Measurements from ENCODE around the gene C1orf232.

Gene C1orf232

DNA sequence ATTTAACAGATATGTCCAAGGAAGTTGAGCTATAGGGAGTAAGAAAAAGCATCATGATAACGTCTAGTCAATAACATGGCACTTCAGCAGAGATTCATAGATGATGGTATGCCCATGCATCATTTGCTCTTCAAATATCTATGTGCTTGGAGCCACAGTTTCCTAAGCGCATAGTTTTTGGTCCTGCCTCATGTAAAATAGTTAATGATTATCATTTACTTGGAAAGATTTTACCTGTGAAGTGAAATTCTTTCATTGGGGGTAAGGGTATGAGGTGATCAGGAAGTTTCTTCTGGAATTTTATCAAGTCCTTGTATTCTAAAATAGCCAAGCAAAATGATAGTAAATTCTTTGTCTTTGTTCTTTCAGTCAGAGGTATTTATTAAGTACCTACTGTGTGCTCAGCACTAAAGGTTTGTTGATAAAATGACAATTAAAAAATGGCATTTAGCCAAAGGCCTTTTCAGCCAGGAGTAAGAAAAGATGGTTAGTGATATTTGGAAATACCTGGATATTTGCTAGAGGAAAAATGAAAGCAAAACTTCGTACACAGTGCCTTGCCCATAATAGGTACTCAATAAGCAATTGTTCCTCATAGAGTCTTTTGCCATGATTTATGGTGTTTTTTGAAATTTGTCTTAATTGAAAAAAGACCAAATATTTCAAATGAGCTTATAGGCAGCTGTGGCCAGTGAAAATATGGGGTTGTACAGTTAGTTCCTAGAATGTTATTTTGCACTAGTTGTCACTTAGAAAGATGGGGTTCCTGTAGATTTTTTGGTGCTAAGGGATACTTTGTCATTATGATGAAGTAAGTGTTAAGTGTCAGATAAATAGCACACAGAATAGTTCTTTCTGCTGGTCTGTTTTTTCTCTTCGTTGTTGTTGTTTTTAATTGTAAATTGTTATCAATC lies 44.1 kb downstream of the C1orf232 start:
- DNase-seq (ENCODE audit: low spot score): no peak

DNA sequence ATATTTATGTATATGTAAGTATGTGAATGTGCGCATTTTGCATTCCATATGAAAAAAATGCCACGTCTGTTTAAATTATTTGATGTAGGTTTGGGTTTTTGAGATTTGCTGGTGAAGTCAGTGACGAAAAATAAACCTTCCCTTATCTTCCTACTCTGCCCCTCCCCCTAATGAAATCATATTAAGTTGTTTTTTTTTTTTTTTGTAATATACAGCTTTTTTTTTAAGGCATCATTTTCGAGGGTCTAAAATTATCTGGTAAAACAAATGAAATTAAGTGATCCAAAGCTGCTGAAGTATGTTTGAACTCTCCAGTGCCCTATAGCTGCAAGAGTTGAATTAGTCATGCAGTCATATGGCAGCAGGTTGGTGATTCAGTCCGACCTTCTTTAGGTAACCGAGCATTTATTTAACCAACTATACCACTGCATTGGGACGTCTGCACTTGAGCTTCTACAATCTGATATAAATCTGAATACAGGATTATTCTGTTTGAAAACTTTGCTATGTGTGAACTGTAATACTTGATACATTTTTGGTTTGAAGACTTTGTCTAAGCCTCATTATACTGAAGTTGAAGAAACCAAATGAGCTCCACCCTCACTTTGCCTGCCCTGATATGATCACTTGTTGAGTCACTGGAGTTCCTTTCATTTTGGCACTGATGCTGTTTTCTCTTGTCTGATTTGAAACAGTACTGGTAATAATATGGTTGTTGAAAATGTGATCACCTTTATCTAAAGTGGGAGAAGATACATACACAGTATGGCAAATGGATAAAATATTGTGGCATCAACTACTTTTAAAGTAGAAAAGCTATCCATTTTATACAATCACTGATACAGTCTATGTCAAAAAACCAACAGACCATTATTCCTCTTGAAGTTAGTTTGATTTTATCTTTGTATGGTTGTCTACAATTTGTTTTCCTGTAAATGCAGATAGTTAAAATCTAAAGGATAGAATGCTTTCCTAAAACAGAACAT lies 45.5 kb downstream of the C1orf232 start:
- peak; percentile 28 for DNase-seq (ENCODE audit: low spot score)

DNA sequence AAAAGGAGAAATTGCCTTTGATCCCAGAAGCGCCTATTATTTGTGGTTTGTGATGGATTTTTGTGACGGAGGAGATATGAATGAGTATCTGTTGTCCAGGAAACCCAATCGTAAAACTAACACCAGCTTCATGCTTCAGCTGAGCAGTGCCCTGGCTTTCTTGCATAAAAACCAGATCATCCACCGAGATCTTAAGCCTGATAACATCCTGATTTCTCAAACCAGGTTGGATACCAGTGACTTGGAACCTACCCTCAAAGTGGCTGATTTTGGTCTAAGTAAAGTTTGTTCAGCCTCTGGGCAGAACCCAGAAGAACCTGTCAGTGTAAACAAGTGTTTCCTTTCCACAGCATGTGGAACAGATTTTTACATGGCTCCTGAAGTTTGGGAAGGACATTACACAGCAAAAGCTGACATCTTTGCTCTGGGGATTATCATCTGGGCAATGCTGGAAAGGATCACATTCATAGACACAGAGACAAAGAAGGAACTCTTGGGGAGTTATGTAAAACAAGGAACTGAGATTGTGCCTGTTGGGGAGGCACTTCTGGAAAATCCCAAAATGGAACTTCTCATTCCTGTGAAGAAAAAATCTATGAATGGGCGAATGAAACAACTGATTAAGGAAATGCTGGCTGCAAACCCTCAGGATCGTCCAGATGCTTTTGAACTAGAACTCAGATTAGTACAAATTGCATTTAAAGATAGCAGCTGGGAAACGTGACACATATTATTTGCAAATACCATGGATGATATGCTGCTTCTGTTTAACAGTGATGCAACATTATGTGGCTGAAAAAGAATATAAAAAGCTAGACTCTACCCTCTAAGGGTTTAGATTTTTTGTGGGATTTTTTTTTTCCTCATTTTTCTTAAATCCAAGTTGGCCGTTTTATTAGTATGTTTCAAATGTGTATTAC lies 46.6 kb downstream of the C1orf232 start:
- DNase-seq (ENCODE audit: low spot score): no peak

DNA sequence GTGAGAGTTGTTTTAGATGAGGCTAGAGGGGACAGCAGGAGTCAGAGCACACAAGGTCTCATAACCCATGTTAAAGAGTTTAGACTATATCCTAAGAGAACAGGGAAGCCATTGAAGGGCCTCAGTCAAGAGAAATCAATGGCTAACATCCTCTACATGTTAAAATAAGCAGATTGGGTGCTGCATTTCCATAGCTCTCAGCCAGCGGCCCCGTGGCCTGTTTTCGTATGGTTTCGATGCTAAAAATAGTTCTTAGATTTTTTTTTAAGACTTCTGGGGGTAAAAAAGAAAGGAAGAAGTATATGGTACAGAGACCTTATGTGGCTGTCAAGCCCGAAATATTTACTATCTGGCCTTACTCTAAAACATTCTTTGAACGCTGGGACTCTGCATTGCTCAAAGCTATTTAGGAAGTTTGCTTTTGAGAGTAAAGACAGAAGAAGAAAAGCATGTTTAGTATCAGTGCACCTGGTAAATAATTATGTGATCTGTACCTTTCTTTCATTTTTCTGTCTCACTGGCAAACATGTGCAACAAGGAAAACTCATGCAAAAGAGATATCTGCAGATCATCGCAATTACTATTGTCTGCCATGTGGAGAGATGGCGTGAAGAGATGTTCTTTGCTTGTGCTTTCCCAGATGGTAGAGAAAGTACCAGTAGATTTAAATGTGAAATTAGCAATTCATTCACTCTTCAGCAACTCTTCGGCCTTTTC lies 48.7 kb downstream of the C1orf232 start:
- DNase-seq (ENCODE audit: low spot score): no peak

DNA sequence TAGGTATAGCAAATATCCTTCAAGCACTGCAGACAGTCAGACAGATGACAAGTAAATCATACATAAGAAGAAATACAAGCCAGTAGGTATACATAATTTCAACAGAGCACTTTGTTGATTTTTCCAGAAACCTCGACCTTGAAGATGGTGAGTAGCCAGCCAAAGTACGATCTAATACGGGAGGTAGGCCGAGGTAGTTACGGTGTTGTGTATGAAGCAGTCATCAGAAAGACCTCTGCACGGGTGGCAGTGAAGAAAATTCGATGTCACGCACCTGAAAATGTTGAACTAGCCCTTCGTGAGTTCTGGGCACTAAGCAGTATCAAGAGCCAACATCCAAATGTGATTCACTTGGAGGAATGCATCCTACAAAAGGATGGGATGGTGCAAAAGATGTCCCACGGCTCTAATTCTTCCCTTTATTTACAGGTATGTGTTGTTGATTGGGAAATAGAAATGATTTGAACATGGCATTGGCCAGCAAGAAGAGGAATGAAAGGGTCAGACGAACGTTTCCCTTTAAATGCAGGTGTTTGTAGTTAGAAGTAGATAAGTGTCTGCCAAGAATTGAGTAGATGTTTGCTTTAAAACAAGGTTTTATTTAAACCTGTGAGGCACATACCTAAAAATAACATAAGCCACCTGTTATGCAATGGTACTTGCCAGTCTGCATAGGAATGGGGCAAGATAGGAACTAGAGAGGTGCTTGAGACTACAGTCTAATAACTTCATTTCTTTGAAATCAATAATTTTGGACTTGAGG lies 54.4 kb downstream of the C1orf232 start:
- no peak for DNase-seq (ENCODE audit: low spot score)

All from CD4-positive, alpha-beta T cell treated with Interleukin-6 at 100 ng/mL for 8 hours (primary cell).